Sigmoid colon (tissue), 7 donors: ENCODE data around the gene PMS1. TPM values are rescaled to one million over a fixed set of nuclear protein-coding genes. Genes with fewer than 3 reads are reported as not detected.
"Not testable (repeated sequence)": the region's sequence is repeated elsewhere in the genome, so short reads cannot be mapped to it uniquely, and the experiment has no call there.

Source experiments
- DNase-seq: peaks from one replicate; pipeline ENCODE4 v3.0.0-alpha.2; 2019
- H3K27ac ChIP-seq, 4 donors: fragments of 200-600 bp; sonication (generic); one replicate each; pipeline ENCODE4 v1.5.1; 2016 to 2019; ENCODE audit warnings: mild to moderate bottlenecking in 1 of 4
- H3K27me3 ChIP-seq, 3 donors: fragments of 200-600 bp; sonication (generic); one replicate each; pipeline ENCODE4 v1.5.1; 2019; ENCODE audit warnings: mild to moderate bottlenecking in 1 of 3
- H3K36me3 ChIP-seq, 4 donors: fragments of 200-600 bp; sonication (generic); one replicate each; pipeline ENCODE4 v1.5.1; 2016 to 2019
- H3K4me1 ChIP-seq, 4 donors: fragments of 200-600 bp; sonication (generic); one replicate each; pipeline ENCODE4 v1.5.1; 2017 to 2019
- H3K4me3 ChIP-seq, 4 donors: fragments of 200-600 bp; sonication (generic); one replicate each; pipeline ENCODE4 v1.5.1; 2017 to 2019; ENCODE audit warnings: mild to moderate bottlenecking in 2 of 4, moderate library complexity in 1 of 4
- H3K9me3 ChIP-seq, 4 donors: fragments of 200-600 bp in 3 of 4; sonication (generic) in 3 of 4; one replicate each; pipeline versions ENCODE4 v1.5.1 to v1.6.1; 2013 to 2019
- EP300 ChIP-seq, 4 donors: sonication (generic); formaldehyde crosslinking; IDR thresholded peaks; one replicate each; pipeline ENCODE4 v1.6.1; 2017; ENCODE audit warnings: antibody characterized with exemption in 4 of 4
- POLR2A ChIP-seq, 2 donors: fragments of 450-650 bp; IDR thresholded peaks; one replicate each; pipeline ENCODE4 v1.6.1; 2016; ENCODE audit warnings: antibody characterized with exemption in 2 of 2, mild to moderate bottlenecking in 2 of 2, moderate library complexity in 2 of 2
- POLR2AphosphoS5 ChIP-seq, 4 donors: sonication (generic); formaldehyde crosslinking; IDR thresholded peaks; one replicate each; pipeline ENCODE4 v1.6.1; 2017; ENCODE audit warnings: antibody characterized with exemption in 4 of 4
- WGBS, 2 donors: extraction: QIAGEN DNeasy Blood & Tissue Kit; methylation state at CpG; one replicate each; pipeline ENCODE4 v1.1.7; 2013; 5-methylcytosine and 5-hydroxymethylcytosine counted together
- intact Hi-C: fragments of 100-400 bp; cut with DNase I; formaldehyde crosslinking; loops from one replicate; pipeline ENCODE4 v1.15.1; 2023
- polyA plus RNA-seq, 3 donors: library from polyadenylated mRNA; stranded (reverse); fragments of 200-250 nt; gene quantifications; one replicate each; pipeline ENCODE4 v1.2.3, GENCODE V29; 2013
- total RNA-seq, 4 donors: library from RNA; depleted of rRNA; stranded (reverse); fragments of >200 nt; gene quantifications; one replicate each; pipeline ENCODE4 v1.1.0, GENCODE V29; 2016
- TF ChIP-seq, protein P1 (sequence below), 4 experiments: fragments of 450-650 bp in 3 of 4; fragments of 200-600 bp in 1 of 4; IDR thresholded peaks; one replicate each; pipeline ENCODE4 v1.5.1; 2016 to 2019; ENCODE audit warnings: antibody characterized with exemption in 4 of 4, mild to moderate bottlenecking in 3 of 4, moderate library complexity in 2 of 4
- donor health status: healthy with polysubstance abuse.
- donor health status: Bipolar disorder and iron deficiency.
- donor health status: healthy.

Gene PMS1
- total RNA-seq (10 to 100 TPM; 15.1 to 17.7 (median 17.5) TPM), polyA plus RNA-seq (1 to 10 TPM; 4.4 to 6.7 (median 4.8) TPM)

DNA sequence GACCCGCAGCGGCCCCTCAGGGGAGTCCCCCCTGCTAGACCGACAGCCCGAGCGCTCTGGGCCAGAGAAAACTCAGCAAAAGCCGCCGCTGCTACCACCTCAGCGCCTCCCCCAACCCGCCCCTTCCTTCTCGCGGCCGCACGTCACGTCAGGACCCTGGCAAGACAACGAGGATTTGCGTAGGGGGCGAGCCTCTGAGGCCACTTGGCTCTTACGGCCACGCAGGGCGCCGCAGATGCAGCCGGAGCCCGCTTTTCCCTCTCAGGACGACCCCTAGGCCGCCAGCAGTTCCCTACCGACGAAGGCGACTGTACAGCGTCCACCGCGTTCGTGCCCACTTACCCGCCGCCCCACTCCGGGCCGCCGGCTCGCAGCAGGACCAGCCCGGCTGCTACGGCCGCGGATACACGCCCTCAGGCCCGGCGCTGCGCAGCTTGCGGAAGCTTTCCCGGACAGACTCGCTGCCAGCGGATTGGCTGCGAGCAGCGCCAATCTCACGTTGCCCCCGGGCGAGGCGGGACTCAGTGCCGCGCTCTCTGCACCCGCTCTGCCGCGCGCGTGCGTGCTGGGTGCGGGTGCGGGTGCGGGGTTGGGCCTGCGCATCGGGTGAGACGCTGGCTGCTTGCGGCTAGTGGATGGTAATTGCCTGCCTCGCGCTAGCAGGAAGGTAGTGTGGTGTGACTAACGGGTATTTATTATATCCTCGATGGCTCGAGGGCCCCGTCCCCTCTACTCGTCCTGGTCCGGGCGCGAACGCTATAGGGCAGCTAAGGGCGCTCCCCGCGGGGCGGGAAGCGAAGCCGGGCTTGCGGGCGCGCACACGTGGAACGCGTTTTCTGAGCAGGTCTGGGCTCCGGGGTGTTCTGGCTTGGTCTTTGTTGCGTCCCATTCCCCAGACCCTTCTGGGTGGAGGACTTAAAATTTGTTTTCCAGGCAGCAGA lies at the start of gene PMS1, which contains the start of gene ORMDL1:
Gene PMS1 (plus strand): TSS at position 524 of the 941 bp plus-strand sequence. CDS start 7,360 bp downstream, outside the sequence.
Gene ORMDL1 (minus strand): TSS at position 413 of the 941 bp plus-strand sequence. CDS start 1,744 bp downstream, outside the sequence.
- intact Hi-C loops = loop anchor here (2.0 to 10.0 kb wide), 3 partner anchors 21 to 871 kb away; partner anchors contain the start of genes ASNSD1 and OSGEPL1
- peak; percentile 97 for DNase-seq
- 0% methylated on average over 96 of the region's 96 CpGs for WGBS, 2 donors
- Histone ChIP-seq H3K27ac (peak within 1 kb of the TSS; percentile 88 to 98 (median 94)), H3K9me3 (no peaks in the 10 kb centered on the region), H3K4me3 (peak within 1 kb of the TSS; percentile 64 to 85 (median 75)), H3K4me1 (peaks cover 0 to 35% (median 32%) of the 10 kb centered on the region in 4 donors), H3K36me3 (peaks cover 0 to 27% (median under 1%) of the 10 kb centered on the region in 4 donors), H3K27me3 (no peaks in the 10 kb centered on the region)
- TF ChIP-seq POLR2AphosphoS5 (IDR thresholded peaks at IDR 0.05) (peak; percentile 83 to 96 (median 93)), POLR2A (IDR thresholded peaks at IDR 0.05) (peak; percentile 74 to 75)
- TF ChIP-seq, protein P1, sequence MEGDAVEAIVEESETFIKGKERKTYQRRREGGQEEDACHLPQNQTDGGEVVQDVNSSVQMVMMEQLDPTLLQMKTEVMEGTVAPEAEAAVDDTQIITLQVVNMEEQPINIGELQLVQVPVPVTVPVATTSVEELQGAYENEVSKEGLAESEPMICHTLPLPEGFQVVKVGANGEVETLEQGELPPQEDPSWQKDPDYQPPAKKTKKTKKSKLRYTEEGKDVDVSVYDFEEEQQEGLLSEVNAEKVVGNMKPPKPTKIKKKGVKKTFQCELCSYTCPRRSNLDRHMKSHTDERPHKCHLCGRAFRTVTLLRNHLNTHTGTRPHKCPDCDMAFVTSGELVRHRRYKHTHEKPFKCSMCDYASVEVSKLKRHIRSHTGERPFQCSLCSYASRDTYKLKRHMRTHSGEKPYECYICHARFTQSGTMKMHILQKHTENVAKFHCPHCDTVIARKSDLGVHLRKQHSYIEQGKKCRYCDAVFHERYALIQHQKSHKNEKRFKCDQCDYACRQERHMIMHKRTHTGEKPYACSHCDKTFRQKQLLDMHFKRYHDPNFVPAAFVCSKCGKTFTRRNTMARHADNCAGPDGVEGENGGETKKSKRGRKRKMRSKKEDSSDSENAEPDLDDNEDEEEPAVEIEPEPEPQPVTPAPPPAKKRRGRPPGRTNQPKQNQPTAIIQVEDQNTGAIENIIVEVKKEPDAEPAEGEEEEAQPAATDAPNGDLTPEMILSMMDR (IDR thresholded peaks at IDR 0.05) = no peak

DNA sequence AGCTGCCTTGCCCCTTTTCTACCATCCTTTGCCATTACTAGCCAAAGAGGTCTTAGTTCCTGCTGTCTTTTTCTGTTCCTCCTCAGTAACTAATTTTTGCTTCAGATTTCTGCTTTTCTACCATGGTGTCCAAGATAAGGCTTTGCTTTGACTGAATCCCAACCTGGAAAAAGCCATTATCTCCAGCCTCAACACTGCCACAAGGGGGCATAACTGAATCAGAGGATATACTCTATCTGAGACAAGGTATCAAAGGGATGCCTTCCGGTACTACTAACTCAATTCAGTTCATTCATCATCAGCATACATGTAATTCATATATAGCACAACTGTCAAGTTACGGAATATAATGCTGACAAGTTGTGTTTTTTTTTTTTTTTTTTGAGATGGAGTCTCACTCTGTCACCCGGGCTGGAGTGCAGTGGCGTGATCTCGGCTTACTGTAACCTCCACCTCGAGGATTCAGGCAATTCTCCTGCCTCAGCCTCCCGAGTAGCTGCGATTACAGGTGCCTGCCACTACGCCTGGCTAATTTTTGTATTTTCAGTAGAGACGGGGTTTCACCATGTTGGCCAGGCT lies 33.1 kb upstream of the PMS1 start:
- Histone ChIP-seq H3K27me3 (no peaks in the 10 kb centered on the region), H3K36me3 (peaks cover 6 to 69% (median 9%) of the 10 kb centered on the region in 4 donors), H3K27ac (no peak overlapping the region), H3K9me3 (no peaks in the 10 kb centered on the region), H3K4me3 (no peak overlapping the region), H3K4me1 (no peaks in the 10 kb centered on the region)
- WGBS, 2 donors = 80 to 84% methylated on average over 10 of the region's 10 CpGs
- TF ChIP-seq POLR2A (IDR thresholded peaks at IDR 0.05) = no peak
- TF ChIP-seq POLR2AphosphoS5 (IDR thresholded peaks at IDR 0.05) = no peak
- TF ChIP-seq, protein P1 (IDR thresholded peaks at IDR 0.05) = peak; percentile 19 to 50 (median 32)
- no peak for TF ChIP-seq EP300 (IDR thresholded peaks at IDR 0.05)
- no peak for DNase-seq
- intact Hi-C loops = no loop called here

DNA sequence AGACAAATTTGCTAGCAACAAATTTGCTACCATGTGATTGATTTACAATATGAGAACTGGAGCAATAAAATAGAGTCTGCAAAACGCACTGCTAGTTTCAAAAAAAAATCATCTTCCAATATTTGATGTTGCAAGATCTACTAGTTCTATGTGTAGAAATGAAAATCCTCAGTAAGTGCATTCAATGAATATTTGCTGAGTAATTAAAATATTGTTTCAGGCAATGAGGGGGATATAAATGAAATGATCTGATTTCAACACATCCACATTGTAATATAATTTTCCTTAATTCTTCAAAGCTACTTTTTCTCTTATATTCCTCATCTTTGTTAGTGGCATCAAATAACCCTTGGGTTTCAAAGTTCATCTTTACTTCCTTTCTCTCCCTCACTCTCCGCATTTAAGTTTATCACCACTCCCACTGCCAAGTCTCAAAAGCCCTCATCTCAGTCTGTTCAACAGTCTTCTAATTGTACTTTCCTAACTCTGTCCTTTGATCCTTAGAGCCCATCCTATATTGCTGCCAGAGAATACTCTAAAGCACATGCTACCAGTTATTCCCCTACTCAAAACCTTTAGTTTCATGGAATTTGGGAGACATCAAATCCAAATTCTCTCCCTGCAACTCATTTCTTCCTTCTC lies 27.8 kb upstream of the PMS1 start:
- no peak for DNase-seq
- no peaks in the 10 kb centered on the region for H3K27me3 ChIP-seq
- peaks cover 0 to 1% (median 0%) of the 10 kb centered on the region in 4 donors for H3K4me1 ChIP-seq
- no peaks in the 10 kb centered on the region for H3K9me3 ChIP-seq
- no peak overlapping the region for H3K4me3 ChIP-seq
- H3K36me3 ChIP-seq = peaks cover 0 to 38% (median 6%) of the 10 kb centered on the region in 4 donors
- 23 to 60% methylated on average over 2 of the region's 2 CpGs for WGBS, 2 donors
- no peak overlapping the region for H3K27ac ChIP-seq
- intact Hi-C loops = no loop called here
- no peak for TF ChIP-seq EP300 (IDR thresholded peaks at IDR 0.05)
- TF ChIP-seq POLR2A (IDR thresholded peaks at IDR 0.05) = no peak
- TF ChIP-seq, protein P1 (IDR thresholded peaks at IDR 0.05) = no peak
- TF ChIP-seq POLR2AphosphoS5 (IDR thresholded peaks at IDR 0.05) = no peak

DNA sequence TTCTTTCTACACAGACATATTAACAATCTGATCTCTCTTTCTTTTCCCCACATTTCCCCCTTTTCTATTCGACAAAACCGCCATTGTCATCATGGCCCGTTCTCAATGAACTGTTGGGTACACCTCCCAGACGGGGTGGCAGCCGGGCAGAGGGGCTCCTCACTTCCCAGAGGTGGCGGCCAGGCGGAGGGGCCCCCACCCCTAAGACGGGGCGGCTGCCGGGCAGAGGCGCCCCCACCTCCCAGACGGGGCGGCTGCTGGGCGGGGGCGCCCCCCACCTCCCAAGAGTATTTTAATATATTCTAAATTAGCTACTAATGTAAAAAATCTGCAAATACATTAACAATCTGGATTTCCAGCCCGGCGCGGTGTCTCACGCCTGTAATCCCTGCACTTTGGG lies 24.1 kb upstream of the PMS1 start:
- DNase-seq, H3K27ac ChIP-seq, H3K36me3 ChIP-seq, H3K4me3 ChIP-seq, H3K27me3 ChIP-seq, intact Hi-C loops, H3K9me3 ChIP-seq: not testable (repeated sequence)
- WGBS, 2 donors = 98% methylated on average over 18 of the region's 19 CpGs
- H3K4me1 ChIP-seq = peaks cover 0 to 13% (median 9%) of the 10 kb centered on the region in 4 donors
